Epidermal melanocyte (primary cell): ENCODE results near the gene OR10R2.
"Not testable (repeated sequence)": the region's sequence is repeated elsewhere in the genome, so short reads cannot be mapped to it uniquely, and the experiment has no call there.

ENCODE experiments used
- DNase-seq: peaks from one replicate; pipeline ENCODE4 v3.0.0; 2011; ENCODE audit warnings: low spot score; ENCODE audit not compliant: insufficient read length

The OR10R2 gene

GRCh38 chr1:158471920-158472319 is at the start of gene OR10R2:
OR10R2 (plus strand) TSS chr1:158472220; CDS start chr1:158472326, 106 bp downstream.
- DNase-seq = no peak

GRCh38 chr1:158425027-158425426 is 47.0 kb upstream of the OR10R2 start:
- DNase-seq = no peak

GRCh38 chr1:158426137-158426536 is 45.9 kb upstream of the OR10R2 start, which contains the start of gene OR10K2:
OR10K2 (minus strand) TSS chr1:158426237; CDS start chr1:158420866, 5,371 bp downstream.
- DNase-seq = no peak

- not testable (repeated sequence) for DNase-seq
Measured at GRCh38 chr1:158430163-158430562, 41.9 kb upstream of the OR10R2 start.

- DNase-seq = no peak
Measured at GRCh38 chr1:158434741-158435140, 37.3 kb upstream of the OR10R2 start.

GRCh38 chr1:158445376-158445775 is 26.6 kb upstream of the OR10R2 start:
- DNase-seq = no peak

- no peak for DNase-seq
Measured at GRCh38 chr1:158454537-158454936, 17.5 kb upstream of the OR10R2 start.

- DNase-seq = no peak
Measured at GRCh38 chr1:158457246-158457645, 14.8 kb upstream of the OR10R2 start.

- no peak for DNase-seq
Measured at GRCh38 chr1:158458263-158458662, 13.8 kb upstream of the OR10R2 start.

GRCh38 chr1:158461534-158461933 is 10.5 kb upstream of the OR10R2 start, which contains the start of gene OR10K1:
OR10K1 (plus strand) TSS chr1:158461834; CDS start chr1:158465562, 3,728 bp downstream.
- DNase-seq = no peak

- no peak for DNase-seq
Measured at GRCh38 chr1:158485455-158485854, 13.4 kb downstream of the OR10R2 start.

- DNase-seq = no peak
Measured at GRCh38 chr1:158491316-158491715, 19.3 kb downstream of the OR10R2 start.

GRCh38 chr1:158493054-158493453 is 21.0 kb downstream of the OR10R2 start:
- DNase-seq = no peak

- no peak for DNase-seq
Measured at GRCh38 chr1:158494796-158495195, 22.8 kb downstream of the OR10R2 start.

- DNase-seq = no peak
Measured at GRCh38 chr1:158496374-158496773, 24.4 kb downstream of the OR10R2 start.

GRCh38 chr1:158506369-158506987 is 34.5 kb downstream of the OR10R2 start:
- no peak for DNase-seq

GRCh38 chr1:158507511-158507910 is 35.5 kb downstream of the OR10R2 start:
- no peak for DNase-seq

GRCh38 chr1:158509471-158510156 is 37.6 kb downstream of the OR10R2 start:
- DNase-seq = no peak

GRCh38 chr1:158516966-158517365 is 44.9 kb downstream of the OR10R2 start:
- no peak for DNase-seq

GRCh38 chr1:158520021-158520420 is 48.0 kb downstream of the OR10R2 start:
- no peak for DNase-seq

GRCh38 chr1:158520955-158521665 is 49.1 kb downstream of the OR10R2 start:
- no peak for DNase-seq

GRCh38 chr1:158521666-158522058 is 49.6 kb downstream of the OR10R2 start:
- DNase-seq = no peak
